Transverse colon (tissue), 4 donors: ENCODE measurements around the gene TBX2.

Source experiments
- EP300 ChIP-seq: sonication (generic); formaldehyde crosslinking; IDR thresholded peaks from one replicate; pipeline ENCODE4 v1.6.1; 2017; ENCODE audit warnings: antibody characterized with exemption, low read depth
- POLR2AphosphoS5 ChIP-seq, 3 donors: sonication (generic); formaldehyde crosslinking; IDR thresholded peaks; one replicate each; pipeline ENCODE4 v1.6.1; 2016; ENCODE audit warnings: antibody characterized with exemption in 3 of 3
- TF ChIP-seq, protein P1 (sequence below), 5 experiments: fragments of 200-600 bp in 3 of 5; fragments of 450-650 bp in 2 of 5; sonication (generic) in 3 of 5; IDR thresholded peaks; 1 replicate in 2 of 5; 2 replicates in 3 of 5; pipeline ENCODE4 v1.5.1; 2016 to 2017; ENCODE audit warnings: antibody characterized with exemption in 5 of 5, inconsistent platforms in 3 of 5, mild to moderate bottlenecking in 2 of 5, moderate library complexity in 1 of 5

DNA sequence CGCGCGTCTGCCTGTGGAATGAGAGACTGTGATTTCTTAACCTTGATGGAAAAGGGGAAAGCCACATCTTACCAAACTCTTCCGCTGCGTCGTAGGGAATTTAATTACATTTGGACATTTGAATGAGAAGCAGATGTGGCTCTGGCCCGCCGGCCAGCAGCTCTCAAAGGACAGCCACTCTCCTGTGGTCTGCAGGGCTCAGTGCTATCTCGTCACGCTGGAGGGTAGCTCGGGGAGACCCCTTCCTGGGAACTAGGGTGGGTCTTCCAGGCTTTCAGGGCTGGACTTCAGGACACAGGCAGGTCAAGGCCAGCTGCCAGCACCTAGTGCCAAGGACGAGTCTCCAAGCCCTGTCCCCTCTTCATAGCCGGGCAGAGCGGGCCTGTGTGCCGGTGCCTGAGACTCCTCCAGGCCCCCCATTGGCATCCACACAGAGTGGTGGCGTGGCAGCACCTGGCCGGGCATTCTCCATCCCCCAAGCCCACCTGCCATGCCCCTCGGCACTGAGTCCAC is 15.9 kb upstream of the TBX2 start:
- TF ChIP-seq, protein P1, sequence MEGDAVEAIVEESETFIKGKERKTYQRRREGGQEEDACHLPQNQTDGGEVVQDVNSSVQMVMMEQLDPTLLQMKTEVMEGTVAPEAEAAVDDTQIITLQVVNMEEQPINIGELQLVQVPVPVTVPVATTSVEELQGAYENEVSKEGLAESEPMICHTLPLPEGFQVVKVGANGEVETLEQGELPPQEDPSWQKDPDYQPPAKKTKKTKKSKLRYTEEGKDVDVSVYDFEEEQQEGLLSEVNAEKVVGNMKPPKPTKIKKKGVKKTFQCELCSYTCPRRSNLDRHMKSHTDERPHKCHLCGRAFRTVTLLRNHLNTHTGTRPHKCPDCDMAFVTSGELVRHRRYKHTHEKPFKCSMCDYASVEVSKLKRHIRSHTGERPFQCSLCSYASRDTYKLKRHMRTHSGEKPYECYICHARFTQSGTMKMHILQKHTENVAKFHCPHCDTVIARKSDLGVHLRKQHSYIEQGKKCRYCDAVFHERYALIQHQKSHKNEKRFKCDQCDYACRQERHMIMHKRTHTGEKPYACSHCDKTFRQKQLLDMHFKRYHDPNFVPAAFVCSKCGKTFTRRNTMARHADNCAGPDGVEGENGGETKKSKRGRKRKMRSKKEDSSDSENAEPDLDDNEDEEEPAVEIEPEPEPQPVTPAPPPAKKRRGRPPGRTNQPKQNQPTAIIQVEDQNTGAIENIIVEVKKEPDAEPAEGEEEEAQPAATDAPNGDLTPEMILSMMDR (IDR thresholded peaks at IDR 0.05): no peak
- no peak for TF ChIP-seq EP300
- no peak for TF ChIP-seq POLR2AphosphoS5 (IDR thresholded peaks at IDR 0.05)
